Adipose tissue (tissue), 3 donors: ENCODE data around the gene NLGN1. TPM values are rescaled to one million over a fixed set of nuclear protein-coding genes. Genes with fewer than 3 reads are reported as not detected.

ENCODE experiments used
- H3K27ac ChIP-seq: one replicate; pipeline ENCODE4 v1.5.1; 2013; ENCODE audit warnings: low read depth, low read length
- WGBS, 3 donors: extraction: QIAGEN DNeasy Blood & Tissue Kit; methylation state at CpG; one replicate each; pipeline ENCODE4 v1.1.7; 2013; 5-methylcytosine and 5-hydroxymethylcytosine counted together
- polyA plus RNA-seq, 3 donors: library from polyadenylated mRNA; stranded (reverse); fragments of 200-250 nt; gene quantifications; one replicate each; pipeline ENCODE4 v1.2.3, GENCODE V29; 2013
- donor health status: healthy with polysubstance abuse.
- donor health status: Bipolar disorder and iron deficiency.
- donor health status: healthy.

NLGN1 gene
- polyA plus RNA-seq, 3 donors = 0.23 to 1.8 (median 1.0) TPM

GRCh38 chr3:174035328-174035886 lies 637.9 kb downstream of the NLGN1 start:
- 32 to 54% (median 52%) methylated on average over 4 of the region's 4 CpGs for WGBS, 3 donors
- H3K27ac ChIP-seq = no peak overlapping the region

DNA sequence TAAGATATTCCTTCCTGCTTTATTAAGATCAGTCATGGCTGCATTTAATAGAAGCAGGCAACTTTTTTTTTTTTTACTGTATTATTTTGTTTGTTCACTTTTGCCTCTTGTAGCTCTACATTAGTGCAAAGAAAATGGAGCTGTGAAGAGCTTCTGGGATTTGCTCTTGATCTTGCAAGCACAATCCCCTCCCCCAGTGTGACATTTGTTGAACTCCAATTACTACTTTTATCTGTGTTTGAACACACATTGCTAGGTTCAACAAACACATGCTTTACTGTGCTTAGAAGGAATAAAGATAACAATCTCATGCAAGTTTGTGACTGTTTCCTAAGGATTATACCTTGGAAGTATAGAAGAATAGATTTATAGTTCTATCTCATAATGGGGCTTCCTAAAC lies 648.8 kb downstream of the NLGN1 start:
- no peak overlapping the region for H3K27ac ChIP-seq

DNA sequence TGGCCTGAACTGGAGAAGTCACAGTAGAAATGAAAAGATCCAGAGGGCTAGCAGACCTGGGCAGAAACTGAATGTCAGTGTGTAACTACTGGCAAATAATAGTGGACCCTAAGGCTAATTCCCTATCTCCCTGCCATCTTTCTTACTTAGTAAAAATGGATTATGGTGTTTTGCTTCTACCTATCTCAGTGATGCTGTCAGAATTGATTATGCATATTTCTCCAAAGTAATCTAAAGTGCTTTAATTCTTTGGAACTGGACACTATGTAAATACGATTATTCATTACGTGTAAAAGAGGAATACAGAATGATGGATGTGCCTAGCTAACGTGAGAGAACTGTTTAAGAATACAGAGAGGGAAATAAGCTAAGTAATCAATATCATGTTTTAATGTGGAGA lies 651.9 kb downstream of the NLGN1 start:
- WGBS, 3 donors = 31 to 87% (median 83%) methylated on average over 3 of the region's 3 CpGs
- H3K27ac ChIP-seq = no peak overlapping the region

- no peak overlapping the region for H3K27ac ChIP-seq
- WGBS, 3 donors = 73 to 90% (median 88%) methylated on average over 5 of the region's 5 CpGs
Measured at GRCh38 chr3:174051191-174051590, 653.6 kb downstream of the NLGN1 start.

DNA sequence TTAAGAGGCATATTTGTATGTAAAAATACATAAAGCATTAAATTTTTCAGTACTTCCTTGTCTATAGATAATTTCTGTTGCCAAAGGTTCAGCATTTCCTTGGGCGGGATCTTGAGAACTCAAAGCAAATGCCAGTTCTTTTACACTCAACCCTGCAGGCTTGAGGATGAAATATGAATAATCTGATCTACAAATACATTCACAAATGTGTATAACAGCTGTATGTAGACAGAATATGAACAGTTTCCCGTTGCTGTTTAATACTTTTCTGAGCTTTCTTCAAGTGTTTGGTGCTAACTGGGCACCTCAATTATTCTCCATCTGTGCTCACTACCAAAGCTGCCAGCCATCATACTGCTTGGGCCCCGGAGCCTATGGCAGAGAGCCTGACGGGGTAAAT lies 661.3 kb downstream of the NLGN1 start:
- 76 to 85% (median 82%) methylated on average over 4 of the region's 4 CpGs for WGBS, 3 donors

GRCh38 chr3:174060431-174060830 lies 662.9 kb downstream of the NLGN1 start:
- no peak overlapping the region for H3K27ac ChIP-seq
- WGBS, 3 donors = 56 to 69% (median 68%) methylated on average over 2 of the region's 2 CpGs

More for the DNA sequence above, 661.3 kb downstream of the NLGN1 start:
- no peak overlapping the region for H3K27ac ChIP-seq

DNA sequence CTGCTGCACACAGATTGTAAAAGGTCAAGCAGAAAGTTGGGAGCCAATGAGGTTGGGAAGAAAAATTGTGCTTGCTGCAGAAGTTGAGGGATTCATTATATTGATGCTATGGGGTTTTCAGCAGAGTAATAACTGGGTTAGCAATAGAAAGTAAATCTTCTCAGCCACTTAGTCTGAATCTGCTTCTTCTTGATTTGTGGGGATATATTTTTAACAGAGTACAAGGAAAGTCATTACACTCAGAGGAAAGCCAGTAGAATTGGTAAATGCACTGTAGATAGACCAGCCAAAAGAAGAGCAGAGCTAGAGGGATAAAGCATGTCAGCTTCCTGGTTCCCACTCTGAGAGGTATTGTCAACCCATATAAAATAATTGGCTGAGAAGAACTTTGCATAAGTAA lies 663.6 kb downstream of the NLGN1 start:
- H3K27ac ChIP-seq = no peak overlapping the region

GRCh38 chr3:174061731-174062130 lies 664.2 kb downstream of the NLGN1 start:
- WGBS, 3 donors = 74 to 93% (median 88%) methylated on average over 1 of the region's 1 CpG
- H3K27ac ChIP-seq = no peak overlapping the region

- H3K27ac ChIP-seq = no peak overlapping the region
Measured at GRCh38 chr3:174062923-174063322, 665.4 kb downstream of the NLGN1 start.

DNA sequence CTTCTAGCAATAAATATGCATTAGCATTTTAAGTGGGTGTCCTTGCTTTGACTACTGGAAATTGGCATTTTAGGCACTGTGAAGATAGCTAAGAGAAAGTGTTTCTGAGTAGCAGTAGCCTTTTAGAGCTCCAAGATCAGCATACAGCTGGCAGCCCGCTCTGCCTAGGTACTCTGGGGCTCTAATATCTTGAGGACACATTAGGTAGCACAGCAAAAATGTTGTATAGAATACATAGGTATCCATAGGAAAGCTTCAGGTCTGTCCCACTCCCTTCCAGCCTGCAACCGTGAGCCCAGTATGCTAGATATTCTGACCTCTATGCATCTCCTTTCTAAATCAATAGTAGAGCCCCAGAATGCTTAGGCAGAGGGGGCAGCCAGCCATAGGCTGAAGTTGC lies 670.5 kb downstream of the NLGN1 start:
- 73 to 91% (median 87%) methylated on average over 2 of the region's 2 CpGs for WGBS, 3 donors
- H3K27ac ChIP-seq = no peak overlapping the region

More at GRCh38 chr3:174062923-174063322, 665.4 kb downstream of the NLGN1 start:
- WGBS, 3 donors = 44 to 77% (median 73%) methylated on average over 1 of the region's 1 CpG

DNA sequence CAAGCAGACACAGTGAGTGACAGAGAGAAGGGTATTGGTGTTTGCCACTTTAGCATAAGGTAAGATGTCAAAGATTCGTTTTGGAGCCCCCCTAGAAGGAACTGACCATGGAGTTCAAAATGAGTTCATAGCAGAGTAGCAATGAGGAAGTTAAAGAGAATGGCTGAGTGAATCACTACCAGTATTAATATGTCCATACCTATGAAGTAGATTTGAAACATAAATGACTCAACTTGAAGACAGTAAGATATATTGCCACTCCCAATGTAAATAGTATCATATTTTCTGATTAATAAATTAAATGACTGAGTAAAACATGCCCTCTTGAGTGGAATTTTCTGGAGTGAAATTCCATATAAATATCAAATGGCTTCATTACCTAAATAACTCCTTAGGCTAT lies 675.1 kb downstream of the NLGN1 start:
- no peak overlapping the region for H3K27ac ChIP-seq
- WGBS, 3 donors = 18 to 29% (median 20%) methylated on average over 1 of the region's 1 CpG

DNA sequence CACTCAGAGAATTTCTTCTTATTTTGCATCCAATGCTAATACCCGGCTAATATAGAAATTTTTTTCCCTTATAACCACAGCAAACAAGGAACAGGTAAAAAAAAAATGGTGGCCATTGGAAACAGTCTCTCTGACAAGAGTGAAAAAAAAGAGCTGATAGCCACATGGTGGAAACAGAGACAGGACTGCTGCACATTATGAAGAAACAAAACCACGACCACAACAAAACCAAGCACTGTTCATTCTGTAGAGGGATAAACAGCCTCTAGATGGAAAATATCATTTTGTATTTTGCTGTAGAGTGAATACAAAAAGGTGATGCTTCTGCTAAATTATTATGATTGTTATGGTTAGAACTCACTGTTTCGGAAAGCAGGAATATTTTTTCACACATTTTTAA lies 686.2 kb downstream of the NLGN1 start:
- 81 to 87% (median 84%) methylated on average over 3 of the region's 3 CpGs for WGBS, 3 donors
- H3K27ac ChIP-seq = no peak overlapping the region

GRCh38 chr3:174089592-174089991 lies 692.0 kb downstream of the NLGN1 start:
- WGBS, 3 donors = 61 to 71% (median 64%) methylated on average over 2 of the region's 2 CpGs
- H3K27ac ChIP-seq = no peak overlapping the region

DNA sequence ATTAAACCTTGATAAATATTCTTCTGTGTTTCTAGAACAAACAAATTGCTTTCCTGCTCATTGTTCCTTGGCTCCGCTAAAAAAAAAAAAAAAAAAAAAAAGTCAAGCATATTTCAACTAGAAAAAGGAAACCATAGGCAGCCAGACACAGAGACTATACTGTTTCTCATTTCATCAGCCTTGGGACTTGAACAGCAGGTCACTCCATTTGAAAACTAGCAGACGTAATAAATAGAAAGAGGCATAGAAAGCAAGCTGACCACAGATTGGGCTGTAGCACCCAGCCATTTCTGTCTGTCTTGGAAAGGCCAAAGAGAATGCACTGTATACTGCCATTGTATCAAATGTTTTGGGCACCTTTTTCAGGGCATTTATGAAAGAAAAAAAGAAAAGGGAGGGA lies 697.1 kb downstream of the NLGN1 start:
- 76 to 83% (median 82%) methylated on average over 2 of the region's 2 CpGs for WGBS, 3 donors
- H3K27ac ChIP-seq = no peak overlapping the region

GRCh38 chr3:174097686-174098085 lies 700.1 kb downstream of the NLGN1 start:
- no peak overlapping the region for H3K27ac ChIP-seq
- WGBS, 3 donors = 76 to 85% (median 82%) methylated on average over 3 of the region's 3 CpGs

DNA sequence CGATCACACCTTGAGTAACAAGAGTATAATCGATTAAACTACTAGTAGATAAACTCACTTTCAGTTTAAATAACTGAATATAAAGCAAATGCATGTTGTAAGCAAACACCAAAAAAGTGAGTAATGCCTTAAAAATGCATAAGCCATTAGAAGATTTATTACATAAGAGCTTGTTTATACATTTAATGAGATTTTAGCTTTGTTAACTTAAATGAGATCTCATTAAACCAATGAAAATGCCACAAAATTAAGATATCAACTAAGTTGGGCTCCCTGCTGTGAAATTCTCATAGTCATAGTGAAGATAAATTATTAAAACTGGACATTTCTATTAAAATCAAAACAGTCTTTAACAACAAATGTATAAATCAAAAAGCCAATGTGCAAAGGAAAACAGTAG lies 701.2 kb downstream of the NLGN1 start:
- H3K27ac ChIP-seq = no peak overlapping the region
- WGBS, 3 donors = 84 to 89% (median 87%) methylated on average over 2 of the region's 2 CpGs

GRCh38 chr3:174099724-174100123 lies 702.2 kb downstream of the NLGN1 start:
- no peak overlapping the region for H3K27ac ChIP-seq
- 66 to 81% (median 78%) methylated on average over 5 of the region's 5 CpGs for WGBS, 3 donors

GRCh38 chr3:174100744-174101143 lies 703.2 kb downstream of the NLGN1 start:
- WGBS, 3 donors = 81 to 91% (median 83%) methylated on average over 2 of the region's 2 CpGs

DNA sequence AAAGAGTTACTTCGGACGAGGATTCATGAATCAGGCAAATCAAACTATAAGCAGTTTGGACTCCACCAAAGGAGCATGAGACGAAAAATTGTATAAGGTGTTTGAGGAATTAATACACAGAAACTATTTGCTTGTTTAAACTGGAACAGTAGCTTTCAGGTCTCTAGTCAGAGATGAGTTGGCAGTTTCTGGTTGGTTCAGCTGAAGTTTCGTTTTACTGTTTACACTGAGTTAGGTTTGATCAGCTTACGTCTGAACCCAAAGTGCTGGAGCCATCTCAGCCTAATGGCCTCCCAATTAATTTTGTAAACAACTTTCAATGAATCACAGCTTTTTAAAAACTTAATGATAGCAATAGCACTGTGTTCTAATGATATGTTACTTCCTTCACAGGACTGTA lies 703.7 kb downstream of the NLGN1 start:
- H3K27ac ChIP-seq = no peak overlapping the region
- WGBS, 3 donors = 76 to 90% (median 89%) methylated on average over 5 of the region's 5 CpGs

More at GRCh38 chr3:174100744-174101143, 703.2 kb downstream of the NLGN1 start:
- no peak overlapping the region for H3K27ac ChIP-seq

GRCh38 chr3:174102274-174102673 lies 704.7 kb downstream of the NLGN1 start:
- WGBS, 3 donors = 74 to 89% (median 86%) methylated on average over 7 of the region's 7 CpGs
- H3K27ac ChIP-seq = no peak overlapping the region

DNA sequence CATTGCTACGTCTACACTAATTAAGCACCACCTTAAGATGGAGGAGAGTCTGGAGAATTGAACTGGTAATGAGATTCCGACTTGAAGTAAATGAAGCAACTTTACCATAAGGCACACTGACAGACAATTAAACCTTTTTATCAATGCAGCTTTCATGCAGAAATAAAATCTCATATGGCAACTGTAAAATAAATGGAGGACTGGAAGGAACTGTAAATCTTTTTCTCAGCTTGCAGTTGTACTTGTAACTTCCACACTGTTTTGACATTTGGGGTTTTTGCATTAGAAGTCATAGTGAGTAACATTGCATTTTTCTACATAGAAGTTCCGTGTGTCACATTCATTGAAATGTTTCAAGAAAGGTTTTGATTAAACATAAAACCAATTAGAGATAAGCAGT lies 705.3 kb downstream of the NLGN1 start:
- no peak overlapping the region for H3K27ac ChIP-seq
- WGBS, 3 donors = 69 to 86% (median 78%) methylated on average over 3 of the region's 3 CpGs
